DOHH2 (cell line): Measurements from ENCODE around the gene OSM.

ENCODE experiments used
- CTCF ChIP-seq: fragments of 200-600 bp; sonication (generic); IDR thresholded peaks from one replicate; pipeline ENCODE4 v1.5.1; 2014; ENCODE audit warnings: antibody characterized with exemption, mild to moderate bottlenecking, low read depth, low read length; ENCODE audit not compliant: poor library complexity, severe bottlenecking
- EZH2phosphoT487 ChIP-seq: fragments of 200-600 bp; sonication (generic); IDR thresholded peaks from 2 replicates; pipeline ENCODE4 v1.6.1; 2017; ENCODE audit warnings: borderline replicate concordance, mild to moderate bottlenecking, antibody characterized with exemption, low read length, moderate library complexity, mixed read lengths

DNA sequence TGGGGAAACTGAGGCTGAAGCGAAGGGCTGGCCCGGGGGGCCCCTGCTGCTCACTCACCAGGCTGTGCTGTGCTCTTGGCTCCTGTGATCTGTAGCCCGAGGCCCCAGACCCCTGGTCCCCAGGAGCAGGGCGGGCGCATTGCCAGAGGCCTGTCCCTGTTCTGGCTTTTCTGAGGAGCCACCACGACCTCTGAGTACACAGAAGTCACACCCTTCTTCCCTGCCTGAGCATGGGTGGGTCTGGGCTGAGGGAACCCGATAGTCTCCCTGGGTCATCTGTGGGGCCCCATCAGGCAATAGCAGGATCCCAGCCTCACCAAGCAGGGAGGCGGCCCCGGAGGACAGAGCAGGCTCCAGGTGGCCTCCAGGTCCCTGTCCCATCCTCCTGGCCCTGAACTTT is 17.5 kb upstream of the OSM start:
- TF ChIP-seq CTCF (no peak), EZH2phosphoT487 (no peak)
